ENCODE results near the gene RERE. TPM values are rescaled to one million over a fixed set of nuclear protein-coding genes. Genes with fewer than 3 reads are reported as not detected.
"Not testable (repeated sequence)": the region's sequence is repeated elsewhere in the genome, so short reads cannot be mapped to it uniquely, and the experiment has no call there.

The RERE gene
- total RNA-seq, 1 donor from 2014 or later: 17.4 TPM

DNA sequence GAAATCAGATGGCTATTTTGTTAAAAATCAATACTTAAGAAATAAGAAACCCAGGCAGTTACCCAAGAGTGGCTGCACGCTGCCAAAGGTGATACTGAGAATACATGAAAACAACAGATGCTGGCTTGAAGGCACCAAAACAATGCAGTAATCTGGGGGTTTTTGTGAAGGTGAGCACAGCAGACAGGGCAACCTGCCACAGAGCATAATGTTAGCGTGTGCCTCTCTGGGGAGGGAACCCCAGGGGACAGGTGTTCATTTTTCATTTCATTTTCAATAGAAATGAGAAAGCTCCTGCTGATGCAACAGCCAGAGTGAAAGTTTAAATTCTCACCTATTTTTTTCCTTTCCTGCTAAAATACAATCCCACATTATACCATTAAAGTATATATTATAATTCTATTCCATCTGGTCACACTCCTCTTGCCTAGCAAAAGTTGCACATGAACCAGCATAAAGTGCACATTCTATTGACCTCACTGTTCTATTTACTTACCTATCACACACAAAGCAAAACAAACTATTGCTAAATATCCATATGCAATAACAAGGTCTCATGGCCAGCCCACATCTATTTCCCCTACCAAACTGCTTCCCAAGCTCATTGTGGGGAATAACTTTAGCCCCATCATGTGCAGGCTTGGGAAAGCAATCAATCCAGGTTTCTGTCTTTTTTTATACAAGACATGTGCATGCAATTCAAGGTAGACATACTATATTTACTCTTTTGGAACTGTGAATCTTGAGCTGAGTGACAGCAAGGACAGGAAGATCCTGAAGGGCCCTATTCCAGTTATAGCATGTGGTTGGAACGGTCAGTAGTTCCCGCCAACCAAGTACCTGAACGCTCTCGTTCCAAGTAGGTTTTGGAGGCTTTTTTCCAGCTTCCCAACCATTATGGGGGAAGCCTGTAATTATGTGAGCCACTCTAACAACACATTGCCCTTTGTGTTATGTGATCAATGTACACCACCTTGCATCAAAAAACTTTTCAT is 173.6 kb downstream of the RERE start:
- DNase-seq (ENCODE audit: low read depth): no peak

DNA sequence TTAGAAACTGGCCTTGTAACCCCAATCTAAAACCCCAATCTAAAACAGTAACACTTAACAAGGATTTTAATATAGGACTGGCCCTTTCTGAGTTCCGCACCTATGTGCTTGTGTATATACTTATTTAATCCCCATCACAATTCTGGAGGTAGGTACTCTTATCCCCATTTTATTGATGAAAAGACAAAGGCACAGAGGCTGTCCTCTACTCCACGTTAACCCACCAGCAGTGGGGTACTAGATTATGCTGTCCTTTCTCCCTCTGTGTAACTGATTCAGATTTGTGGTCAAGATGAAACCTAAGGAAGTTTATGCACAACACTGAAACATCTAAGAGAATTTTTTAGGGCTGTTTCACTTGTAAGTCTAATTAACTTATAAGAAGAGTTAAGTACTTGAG is 175.3 kb downstream of the RERE start:
- no peak for DNase-seq (ENCODE audit: low read depth)

DNA sequence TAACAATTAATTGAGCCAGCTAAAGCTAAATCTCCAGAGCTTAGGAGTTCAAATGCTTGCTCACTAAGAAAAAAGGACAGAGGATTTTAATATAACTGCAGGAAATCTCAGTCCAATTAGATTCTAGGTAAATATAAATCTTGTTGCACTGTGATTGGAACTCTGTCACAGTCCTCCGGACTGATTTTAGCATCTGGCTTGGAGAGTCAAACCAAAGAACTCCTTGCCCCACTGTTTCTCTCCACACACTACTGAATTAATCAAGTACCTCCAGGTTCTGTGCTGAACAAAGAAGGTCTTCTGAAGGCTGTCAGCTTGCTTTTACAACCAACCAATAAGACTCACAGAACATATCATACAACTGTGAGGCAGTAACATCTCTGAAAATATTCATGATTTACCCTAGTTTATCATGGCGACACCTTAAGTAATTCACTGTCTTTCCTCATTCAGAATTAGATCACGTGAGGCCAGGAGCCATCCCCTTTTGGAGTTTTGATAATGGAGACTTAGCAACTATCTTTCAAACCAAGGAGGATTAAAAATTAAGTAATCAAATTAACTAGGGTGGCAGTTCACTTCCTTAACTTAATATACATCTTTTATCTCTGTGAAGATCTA is 176.0 kb downstream of the RERE start:
- no peak for DNase-seq (ENCODE audit: low read depth)

DNA sequence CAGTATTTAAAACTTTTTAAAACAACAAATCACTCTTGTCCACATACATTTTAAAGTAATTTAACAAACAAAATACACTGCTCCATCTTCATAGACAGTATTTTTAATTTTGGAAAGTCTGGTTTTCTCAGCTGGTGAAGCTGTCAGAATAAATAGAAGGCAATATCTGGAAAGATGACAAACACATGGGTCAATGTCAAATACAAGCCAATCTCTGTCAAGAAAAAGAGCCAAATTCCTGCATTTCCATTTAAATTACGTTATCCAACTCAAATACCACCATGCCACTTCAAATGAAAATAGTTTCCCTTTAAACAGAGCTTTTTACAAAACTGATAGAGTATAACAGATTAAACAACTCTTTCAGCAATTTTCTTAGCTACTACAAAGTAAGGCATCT is 176.5 kb downstream of the RERE start:
- DNase-seq (ENCODE audit: low read depth): no peak

DNA sequence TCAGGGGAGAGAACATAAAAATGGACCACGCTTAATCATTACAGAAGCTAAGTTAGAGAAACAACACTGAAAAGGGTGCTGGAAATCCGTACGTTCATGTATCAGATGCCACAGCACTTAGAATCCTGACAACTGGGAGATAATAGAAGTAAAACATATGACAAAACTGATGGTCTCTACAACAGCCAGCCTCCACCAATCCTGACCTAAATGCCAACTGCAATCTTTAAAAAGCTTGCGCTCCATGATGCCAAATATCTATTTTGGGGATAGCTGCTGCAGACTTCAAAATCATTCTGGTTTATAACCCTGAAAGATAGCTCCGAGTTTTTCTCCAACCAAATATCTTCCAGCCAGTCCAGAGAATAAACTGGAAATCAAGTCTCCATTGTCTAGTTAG is 178.3 kb downstream of the RERE start:
- peak; percentile 38 for DNase-seq (ENCODE audit: low read depth)

DNA sequence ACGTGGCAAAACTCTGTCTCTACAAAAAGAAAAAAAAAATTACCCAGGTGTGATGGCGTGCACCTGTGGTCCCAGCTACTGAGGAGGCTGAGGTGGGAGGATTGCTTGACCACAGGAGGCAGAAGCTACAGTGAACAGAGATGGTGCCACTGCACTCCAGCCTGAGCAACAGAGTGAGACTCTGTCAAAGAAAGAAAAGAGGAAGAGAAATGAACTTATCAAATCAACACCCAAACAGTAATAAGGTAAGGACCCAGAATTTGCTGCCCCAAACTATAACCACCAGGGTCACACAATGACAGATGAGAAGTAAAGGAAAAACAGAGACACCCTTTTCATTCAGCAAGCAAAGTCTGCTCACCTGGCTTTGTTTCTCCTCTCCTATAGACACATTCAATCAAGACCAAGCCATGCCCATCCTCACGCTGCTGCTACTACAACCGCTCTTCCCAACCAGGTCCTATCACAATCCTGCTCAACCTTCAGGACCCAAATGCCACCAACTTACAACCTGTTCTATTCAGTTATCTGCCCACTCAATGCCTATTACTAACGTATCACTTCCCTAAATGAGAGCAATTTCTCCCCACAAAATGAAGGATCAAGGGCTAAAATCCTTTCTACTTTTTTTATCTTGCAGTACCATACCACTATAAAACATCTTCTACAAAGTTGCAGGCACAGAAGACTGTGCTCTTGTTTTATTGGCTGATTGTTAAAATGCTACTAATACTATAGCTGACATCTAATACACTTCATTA is 183.5 kb downstream of the RERE start:
- no peak for DNase-seq (ENCODE audit: low read depth)

DNA sequence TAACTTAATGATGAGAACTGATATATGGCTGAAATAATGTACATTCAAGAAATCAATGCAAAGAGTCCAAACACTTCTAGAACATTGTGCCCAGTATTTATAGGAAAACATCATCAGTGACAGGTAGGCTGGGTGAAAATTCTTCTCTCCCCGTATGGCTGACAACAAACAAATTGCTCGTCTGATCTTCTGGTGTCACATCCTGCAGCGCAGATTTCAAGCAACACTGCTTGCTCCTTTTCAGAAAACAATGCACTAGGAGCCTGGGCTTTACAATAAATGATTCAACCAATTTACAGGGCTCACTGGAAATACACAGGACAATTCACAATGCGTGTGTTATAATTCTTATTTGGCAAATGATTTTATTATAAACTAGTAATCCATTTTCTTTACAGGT is 185.3 kb downstream of the RERE start:
- DNase-seq (ENCODE audit: low read depth): no peak

DNA sequence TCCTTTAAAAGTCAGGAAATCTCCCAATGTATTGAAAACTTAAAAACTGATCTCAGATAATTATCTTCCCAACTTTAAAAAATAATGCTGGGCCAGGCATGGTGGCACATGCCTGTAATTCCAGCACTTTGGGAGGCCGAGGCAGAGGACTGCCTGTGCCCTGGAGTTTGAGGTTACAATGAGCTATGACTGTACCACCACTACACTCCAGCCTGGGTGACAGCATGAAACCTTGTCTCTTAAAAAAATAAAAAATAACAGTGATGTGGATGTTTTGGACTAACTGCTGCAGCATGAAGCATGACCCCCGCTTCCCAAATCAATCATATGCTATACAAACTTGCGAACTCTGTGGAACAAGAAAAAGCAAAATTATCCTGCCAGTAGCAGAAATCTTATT is 186.3 kb downstream of the RERE start:
- DNase-seq (ENCODE audit: low read depth): peak; percentile 40

DNA sequence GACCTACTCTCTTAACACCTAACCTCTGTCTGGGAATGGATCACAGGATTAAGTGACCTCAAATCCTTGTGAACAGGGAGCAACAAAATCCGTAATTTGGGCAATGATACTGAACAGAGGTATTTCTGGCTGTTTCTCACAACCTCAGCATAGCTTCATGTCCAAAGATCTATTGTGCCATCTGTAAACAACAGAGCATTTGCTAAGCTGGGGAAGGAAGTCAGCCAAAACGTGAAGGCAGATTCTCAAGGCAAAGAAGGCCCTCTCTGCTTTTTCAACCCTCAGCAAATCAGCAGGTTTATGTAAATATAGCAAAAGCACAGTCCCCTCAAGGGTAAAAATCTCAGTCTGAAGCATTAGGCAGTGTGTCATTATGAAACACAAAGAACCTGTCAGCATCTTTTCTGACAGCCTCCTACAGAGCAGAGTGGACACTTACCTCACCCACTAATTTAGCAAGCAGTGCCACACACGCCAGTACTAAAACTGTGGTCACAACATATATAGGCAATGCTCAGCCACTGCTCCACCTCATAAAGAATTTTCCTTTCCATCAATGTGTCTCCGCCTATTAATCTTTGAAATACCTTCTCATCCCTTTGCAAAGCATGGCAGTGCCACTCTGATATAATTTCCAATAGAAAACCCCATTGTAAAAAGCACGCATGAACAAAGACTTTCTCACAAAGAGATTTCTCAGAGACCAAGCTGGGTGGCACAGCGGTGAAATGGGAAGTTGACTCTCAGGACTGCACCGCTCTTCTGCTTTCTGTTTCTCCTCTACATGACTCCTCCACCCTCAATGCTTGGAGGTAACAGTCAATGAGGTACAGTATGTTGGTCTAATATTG is 188.0 kb downstream of the RERE start:
- no peak for DNase-seq (ENCODE audit: low read depth)

DNA sequence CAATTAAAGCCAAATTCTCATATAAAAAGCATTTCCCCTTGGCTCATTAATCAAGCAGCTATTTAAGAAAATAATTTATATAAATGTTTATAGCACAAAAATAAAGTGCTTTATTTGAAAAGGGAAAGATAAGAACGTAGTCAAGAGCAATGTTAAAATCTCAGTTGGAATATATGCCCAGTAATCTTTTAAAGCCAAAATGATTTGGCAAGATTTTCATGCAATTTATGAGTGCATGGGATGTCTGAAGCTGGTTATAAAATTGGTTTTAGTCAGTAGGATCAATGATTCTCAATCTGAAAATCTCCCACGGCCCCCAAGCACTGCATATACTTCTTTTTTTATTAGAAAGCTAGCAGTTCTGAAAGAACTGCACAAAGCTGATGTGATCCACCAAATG is 188.8 kb downstream of the RERE start:
- no peak for DNase-seq (ENCODE audit: low read depth)

DNA sequence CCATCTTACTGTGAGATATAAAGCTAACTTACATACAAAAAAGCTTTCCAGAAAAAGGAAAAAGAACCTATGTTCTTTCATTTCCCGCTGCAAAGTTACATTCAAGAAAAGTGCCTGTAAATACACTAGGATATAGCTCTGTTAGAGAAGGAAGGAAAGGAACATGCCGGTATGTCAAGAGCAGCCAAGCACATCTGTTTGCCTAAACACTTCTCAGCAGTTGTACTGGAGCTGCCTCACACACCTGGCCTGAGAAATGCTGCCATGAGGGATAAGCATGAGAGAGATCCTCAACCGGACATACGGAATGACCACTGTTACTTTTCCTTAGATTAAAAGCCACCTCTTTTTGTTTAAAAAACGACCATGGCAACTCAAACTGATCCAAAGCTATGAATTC is 189.7 kb downstream of the RERE start:
- no peak for DNase-seq (ENCODE audit: low read depth)

DNA sequence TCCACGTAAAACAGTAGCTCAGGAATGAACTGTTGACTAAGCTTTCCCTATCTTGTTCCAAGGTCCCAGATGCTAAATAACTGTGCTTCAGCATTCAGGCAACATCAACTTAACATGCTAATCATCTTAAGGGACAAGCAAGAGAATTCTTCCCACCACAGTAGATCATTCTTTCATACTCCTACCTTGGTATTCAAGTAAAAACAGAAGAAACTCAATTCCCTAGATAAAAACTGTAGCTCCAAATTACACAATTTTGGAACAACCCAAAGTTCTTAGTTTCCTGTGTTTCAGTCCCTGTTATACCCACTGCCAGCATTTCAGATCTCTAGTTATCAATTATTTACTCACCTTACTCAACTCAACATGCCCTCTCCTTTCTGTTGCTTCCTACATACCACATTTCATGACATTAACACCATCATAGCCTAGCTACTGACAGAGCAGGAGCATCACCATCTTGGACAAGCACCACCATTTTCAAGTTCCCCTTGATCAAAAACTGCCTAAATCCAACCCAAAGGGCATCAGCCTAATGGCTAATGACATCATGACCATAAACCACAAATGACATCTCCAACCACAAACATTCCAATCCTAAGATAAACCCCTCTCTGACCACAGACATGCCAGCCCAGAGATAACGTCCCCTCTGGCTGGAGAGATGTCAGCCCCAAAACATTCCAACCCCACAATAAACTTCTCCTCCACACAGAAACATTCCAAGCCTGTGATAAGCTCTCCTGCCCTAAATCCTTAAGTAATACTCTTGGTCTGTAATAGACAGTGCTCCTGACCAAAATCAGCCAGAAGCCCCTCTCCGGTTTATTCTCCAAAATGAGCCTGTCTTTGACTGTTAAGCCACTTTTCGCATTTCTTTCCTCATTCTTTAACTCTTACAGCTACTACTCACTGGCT is 191.2 kb downstream of the RERE start:
- peak; percentile 87 for DNase-seq (ENCODE audit: low read depth)

DNA sequence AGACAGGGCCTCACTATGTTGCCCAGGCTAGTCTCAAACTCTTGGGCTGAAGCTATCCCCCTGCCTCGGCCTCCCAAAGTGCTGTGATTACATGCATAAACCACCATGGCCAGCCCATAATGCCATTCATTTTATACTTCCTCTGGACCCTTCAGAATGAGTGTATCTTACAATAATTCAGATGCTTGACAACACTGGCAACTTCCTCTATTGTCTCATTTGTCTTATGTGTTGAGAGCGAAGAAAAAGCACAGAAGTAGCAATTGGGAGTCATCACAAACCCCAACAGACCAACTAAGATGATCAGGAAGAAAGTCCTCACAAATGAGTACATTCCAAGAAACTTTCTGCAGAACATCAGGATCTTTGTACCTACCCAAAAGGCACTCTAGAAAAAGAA is 191.9 kb downstream of the RERE start:
- no peak for DNase-seq (ENCODE audit: low read depth)

DNA sequence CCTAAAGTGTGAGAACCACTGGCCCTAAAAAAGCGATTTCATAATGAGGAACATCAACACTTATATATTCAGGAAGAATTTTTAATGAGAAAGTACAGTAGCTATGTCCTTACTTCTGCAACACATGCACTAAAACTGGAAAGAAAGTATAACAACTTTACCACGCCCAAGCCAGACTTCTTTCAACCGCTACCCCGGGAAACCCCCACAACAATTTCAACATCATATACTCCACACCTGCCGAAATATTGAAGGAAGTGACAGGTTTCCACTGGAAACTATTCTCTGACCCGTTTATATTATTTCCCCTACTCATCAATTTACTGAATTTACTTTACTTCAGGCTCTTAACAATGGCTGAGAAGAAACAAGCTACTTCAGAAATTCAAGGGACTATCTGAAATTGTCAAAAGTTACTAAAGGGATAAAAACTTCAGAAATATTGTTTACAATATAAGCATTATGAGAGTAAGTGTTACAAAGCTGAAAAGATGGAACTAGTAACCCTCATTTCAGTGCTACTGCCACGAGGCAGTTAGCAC is 193.7 kb downstream of the RERE start:
- DNase-seq (ENCODE audit: low read depth): not testable (repeated sequence)

DNA sequence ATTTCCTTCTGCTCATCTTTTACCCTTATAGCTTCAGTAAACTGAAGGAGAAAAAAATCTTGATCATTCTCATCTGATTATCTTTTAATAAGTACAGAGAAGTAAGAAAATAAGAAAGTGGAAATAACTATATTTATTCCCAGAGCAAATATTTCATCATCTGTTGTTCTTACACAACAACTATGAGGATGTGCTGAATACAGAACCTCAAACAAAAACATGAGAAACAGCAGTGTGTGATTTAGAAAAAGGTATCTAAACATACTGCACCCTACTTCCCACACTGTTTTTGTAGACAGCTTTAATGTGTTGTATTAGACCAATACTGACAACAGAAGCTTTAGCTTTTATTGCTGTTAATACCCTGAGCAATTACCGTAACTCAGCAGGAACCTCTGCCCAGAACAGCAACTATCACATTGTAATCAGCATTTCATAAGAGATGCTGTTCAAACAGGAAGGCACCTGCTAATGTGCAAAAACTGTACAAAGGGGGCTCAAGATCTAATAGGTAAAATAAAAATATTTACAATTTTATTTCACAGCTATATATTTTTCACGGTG is 195.6 kb downstream of the RERE start:
- not testable (repeated sequence) for DNase-seq (ENCODE audit: low read depth)

DNA sequence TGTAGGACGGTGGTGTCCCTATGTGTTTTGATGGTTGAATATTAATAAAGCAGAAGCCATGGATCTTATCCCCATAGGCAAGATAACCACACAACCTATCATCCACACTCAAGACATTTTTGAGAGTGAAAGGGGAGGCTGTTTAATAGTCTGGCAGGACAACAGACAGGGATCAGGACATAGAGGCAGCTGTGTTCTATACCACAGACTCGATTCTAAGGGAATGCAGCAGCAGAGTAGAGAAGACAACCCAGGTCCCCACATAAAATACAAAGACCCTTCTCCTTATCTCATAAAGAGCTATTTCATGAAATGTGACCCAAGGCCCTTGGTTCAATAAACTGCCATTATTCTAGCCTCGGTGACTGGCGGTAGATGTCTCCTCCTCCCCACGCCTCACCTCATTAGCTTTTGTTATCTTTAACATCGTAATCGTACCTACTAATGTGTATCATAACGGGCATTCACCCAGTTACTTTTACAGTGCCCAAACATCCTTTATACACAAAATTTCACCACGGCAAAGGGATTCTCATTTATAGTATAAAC is 196.3 kb downstream of the RERE start:
- not testable (repeated sequence) for DNase-seq (ENCODE audit: low read depth)

DNA sequence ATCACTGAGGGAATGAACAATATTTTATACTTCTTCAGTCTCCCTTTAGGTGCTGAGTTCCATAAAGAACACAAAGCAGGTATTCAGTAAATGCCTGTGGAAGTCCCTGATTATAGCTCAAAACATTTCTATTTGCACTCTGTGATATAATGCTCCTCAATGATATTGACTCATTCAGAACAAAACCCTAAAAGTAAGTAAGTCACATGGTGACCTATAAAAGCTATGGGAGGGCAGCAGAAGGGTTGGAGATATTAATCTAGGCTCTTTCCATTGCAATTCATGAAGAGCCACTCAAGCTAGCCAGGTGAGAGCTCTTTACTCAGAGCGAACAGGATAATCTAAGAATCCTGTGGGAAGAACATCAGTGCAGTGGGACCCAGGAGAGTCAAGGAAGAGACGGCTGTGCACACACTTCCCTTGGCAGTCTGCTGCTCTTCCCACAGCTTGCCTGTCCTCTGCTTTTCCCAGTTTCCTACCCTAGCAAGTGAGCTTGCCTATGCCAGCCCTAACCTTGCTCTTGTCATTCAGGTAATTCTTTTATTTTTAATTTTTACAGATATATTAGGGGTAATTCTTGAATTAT is 197.4 kb downstream of the RERE start:
- DNase-seq (ENCODE audit: low read depth): not testable (repeated sequence)

DNA sequence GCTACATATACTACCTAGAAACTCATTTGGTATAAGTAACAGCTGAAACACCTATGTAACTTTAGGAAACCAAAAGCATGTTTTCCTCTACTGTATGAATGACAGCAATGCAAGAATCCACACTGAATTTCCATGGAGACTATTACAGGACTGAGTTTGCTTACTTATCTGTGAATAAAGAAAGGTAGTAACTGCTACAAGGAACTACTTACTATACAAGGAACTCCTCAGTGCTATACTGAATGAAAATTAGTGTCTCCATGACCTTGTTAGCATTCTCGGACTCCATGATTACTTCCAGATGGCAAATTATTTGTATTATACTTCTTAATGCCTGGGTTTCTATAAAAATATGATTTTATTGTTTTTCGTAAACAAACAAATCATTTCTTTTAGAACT is 198.0 kb downstream of the RERE start:
- not testable (repeated sequence) for DNase-seq (ENCODE audit: low read depth)
